ENCODE results near the gene DESI2.
"Not testable (repeated sequence)": the region's sequence is repeated elsewhere in the genome, so short reads cannot be mapped to it uniquely, and the experiment has no call there.

Gene DESI2

GRCh38 chr1:244655186-244655585, 2.3 kb downstream of the DESI2 start:
- DNase-seq, result no peak

- DNase-seq, result no peak
Observed at GRCh38 chr1:244657421-244657820, 4.5 kb downstream of the DESI2 start.

- DNase-seq, result no peak
Observed at GRCh38 chr1:244659694-244660093, 6.8 kb downstream of the DESI2 start.

- DNase-seq, result no peak
Observed at GRCh38 chr1:244660595-244660994, 7.7 kb downstream of the DESI2 start.

DNA sequence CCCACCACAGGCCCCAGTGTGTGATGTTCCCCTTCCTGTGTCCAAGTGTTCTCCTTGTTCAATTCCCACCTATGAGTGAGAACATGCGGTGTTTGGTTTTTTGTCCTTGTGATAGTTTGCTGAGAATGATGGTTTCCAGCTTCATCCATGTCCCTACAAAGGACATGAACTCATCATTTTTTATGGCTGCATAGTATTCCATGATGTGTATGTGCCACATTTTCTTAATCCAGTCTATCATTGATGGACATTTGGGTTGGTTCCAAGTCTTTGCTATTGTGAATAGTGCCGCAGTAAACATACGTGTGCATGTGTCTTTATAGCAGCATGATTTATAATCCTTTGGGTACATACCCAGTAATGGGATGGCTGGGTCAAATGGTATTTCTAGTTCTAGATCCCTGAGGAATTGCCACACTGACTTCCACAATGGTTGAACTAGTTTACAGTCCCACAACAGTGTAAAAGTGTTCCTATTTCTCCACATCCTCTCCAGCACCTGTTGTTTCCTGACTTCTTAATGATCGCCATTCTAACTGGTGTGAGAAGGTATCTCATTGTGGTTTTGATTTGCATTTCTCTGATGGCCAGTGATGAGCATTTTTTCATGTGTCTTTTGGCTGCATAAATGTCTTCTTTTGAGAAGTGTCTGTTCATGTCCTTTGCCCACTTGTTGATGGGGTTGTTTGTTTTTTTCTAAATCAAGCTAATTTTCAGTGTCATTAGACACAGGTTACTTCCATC, 8.8 kb downstream of the DESI2 start:
- DNase-seq, result not testable (repeated sequence)

- DNase-seq, result no peak
Observed at GRCh38 chr1:244662599-244662998, 9.7 kb downstream of the DESI2 start.

DNA sequence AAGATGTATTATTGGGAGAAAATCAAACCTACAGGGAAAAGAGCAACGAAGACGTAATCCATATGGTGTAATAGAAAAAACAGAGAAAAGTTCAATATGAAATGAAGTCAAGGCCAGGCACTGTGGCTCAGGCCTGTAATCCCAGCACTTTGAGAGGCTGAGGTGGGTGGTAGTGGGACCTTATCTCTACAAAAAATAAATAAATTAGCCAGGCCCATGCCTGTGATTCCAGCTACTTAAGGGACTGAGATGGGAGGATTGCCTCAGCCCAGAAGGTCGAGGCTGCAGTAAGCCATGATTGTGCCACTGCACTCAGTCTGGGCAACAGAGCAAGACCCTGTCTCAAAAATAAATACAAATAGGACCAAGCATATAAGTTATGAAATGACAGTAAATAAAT, 11.4 kb downstream of the DESI2 start:
- DNase-seq, result no peak

DNA sequence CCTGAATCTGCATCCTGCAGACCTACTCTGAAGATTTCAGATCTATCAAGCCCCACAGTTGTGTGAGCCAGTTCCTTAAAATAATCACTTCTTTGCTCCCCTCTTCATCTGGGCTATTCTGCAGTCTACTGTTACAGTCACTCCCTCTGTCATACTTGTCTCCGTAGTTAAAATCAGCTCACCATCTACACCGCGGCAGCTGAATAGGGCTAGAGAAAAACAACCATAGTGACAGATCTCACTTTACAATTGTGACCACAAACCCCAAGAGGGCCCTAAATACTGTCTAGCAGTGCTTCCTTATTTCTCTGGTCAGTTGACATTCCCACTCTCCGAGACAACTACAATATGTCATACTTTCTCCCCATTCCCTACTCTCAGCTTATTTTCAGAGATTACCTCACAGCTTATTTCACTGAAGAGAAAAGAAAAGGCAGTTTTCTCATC, 12.9 kb downstream of the DESI2 start:
- no peak for DNase-seq

- DNase-seq, result not testable (repeated sequence)
Observed at GRCh38 chr1:244666672-244667418, 13.9 kb downstream of the DESI2 start.

DNA sequence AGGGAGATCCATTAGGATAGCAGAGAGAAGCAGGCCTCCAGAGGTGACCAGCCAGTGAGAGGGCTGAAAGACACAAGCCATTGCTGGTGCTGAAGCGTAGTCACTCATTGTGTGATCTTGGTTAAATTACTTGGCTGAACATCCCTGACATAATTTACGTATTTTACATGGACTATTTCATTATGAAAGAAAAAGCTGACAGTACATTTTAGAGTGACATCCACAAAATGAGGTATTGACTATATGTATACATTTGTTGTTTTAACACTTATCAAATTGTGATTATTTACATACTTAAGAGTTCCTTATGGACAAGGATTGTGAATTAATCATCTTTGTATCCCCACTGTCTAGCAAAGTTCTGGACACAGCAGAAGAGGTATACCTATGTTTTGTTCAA, 14.9 kb downstream of the DESI2 start:
- no peak for DNase-seq

GRCh38 chr1:244672946-244673682, 20.2 kb downstream of the DESI2 start:
- DNase-seq, result no peak

DNA sequence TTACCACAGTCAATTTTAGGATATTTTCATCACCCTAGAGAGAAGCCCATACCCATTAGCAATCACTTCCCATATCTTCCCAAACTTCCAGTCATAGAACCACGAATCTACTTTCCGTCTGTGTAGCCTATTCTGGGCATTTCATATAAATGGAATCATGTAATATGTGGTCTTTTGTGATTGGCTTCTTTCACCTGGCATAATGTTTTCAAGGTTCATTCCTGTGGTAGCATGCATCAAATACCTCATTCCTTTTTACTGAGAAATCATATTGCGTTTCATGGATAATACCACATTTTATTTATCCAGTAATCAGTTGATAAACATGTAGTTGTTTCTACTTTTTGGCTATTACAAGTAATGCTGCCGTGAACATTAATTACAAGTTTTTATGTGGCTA, 21.5 kb downstream of the DESI2 start:
- no peak for DNase-seq

DNA sequence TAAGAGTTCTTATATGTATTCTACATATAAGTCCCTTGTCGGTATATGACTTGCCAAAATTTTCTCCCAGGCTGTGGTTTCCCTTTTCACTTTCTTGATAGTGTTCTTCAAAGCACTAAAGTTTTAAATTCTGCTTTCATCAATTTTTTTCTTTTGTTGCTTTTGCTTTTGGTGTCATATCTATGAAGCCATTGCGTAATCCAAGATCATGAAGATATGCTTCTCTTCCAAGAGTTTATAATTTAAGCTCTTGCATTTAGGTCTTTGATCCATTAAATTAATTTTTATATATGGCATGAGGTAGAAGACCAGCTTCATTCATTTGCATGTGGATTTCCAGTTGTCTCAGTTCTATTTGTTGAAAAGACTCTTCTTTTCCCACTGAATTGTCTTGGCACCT, 22.2 kb downstream of the DESI2 start:
- no peak for DNase-seq

GRCh38 chr1:244678697-244679096, 25.8 kb downstream of the DESI2 start:
- no peak for DNase-seq

- DNase-seq, result no peak
Observed at GRCh38 chr1:244680667-244681066, 27.7 kb downstream of the DESI2 start.

GRCh38 chr1:244682087-244682486, 29.2 kb downstream of the DESI2 start:
- not testable (repeated sequence) for DNase-seq

DNA sequence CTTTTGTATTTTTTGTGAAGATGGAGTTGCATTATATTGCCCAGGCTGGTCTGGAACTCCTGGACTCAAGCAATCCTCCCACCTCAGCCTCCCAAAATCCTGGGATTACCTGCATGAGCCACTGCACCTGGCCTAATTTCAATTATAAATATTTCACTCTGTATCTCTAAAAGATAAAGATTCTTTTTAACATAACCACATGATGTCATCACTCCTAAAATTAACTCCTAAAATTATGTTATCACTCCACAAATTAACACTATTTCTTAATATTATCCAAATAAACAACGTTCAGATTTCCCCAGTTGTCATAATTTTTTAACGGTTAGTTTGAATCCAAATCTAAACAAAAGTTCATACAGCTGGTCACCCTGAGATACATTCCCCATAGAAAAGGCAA, 43.0 kb downstream of the DESI2 start:
- no peak for DNase-seq

- DNase-seq, result no peak
Observed at GRCh38 chr1:244699741-244700140, 46.8 kb downstream of the DESI2 start.

GRCh38 chr1:244700808-244701207, 47.9 kb downstream of the DESI2 start:
- DNase-seq, result no peak

- DNase-seq, result no peak
Observed at GRCh38 chr1:244702620-244703019, 49.7 kb downstream of the DESI2 start.

- no peak for DNase-seq
Observed at GRCh38 chr1:244704107-244704506, 51.2 kb downstream of the DESI2 start.

DNA sequence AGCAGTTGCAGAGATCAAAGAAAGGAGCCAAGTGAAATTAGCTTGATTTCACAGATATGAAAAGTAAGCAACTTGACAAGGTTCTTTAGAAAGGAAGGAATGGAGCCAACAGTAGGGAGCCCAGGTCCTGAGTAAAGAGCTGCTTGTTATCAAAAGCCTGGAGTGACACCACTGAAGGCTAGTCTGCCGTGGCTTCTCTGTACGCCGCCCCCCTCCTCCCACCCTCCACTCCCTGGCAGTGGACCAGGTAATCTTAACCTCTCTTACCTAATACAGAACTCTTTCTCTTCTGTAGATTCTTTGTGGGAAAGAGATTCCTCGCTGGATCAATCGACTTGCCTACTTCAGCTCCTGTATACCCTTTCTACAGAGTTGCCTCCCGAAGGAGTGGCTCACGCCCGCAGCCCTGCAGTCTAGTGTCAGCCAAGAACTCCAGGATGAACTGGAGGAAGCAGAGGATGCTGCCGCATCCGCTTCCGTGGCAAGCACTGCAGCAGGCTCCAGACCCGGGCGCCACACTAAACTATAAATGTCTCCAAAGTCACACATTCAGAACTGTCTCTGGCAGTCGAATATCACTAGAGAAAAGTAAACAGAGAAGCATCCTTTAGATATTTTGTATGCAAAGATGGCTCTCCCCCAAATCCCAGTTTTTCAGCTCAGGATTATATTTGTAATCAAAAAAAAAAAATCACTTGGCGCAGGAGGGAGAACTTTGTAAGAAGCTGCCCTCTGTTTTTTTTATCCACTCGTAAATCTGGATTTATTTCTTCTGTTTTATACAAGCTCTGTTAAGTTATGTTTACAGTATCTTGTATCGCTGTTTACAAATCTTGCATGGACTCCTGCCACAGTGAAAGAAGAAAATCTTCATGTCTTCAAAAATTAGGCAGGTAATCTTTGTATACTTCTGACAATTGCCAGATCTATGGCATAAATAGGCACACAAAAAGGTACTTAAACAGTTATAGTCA, 52.6 kb downstream of the DESI2 start:
- DNase-seq, result no peak
